A673 (cell line): ENCODE results near the gene ACIN1.

Source experiments
- CTCF ChIP-seq: fragments of 300-800, 200-600 bp; sonication (generic); conservative IDR thresholded peaks from 2 replicates; pipeline ENCODE4 v1.5.1; 2017; ENCODE audit warnings: low read depth, mild to moderate bottlenecking, antibody characterized with exemption, low read length, moderate library complexity, mixed read lengths
- EZH2 ChIP-seq: fragments of 200-600 bp; sonication (generic); IDR thresholded peaks from 2 replicates; pipeline ENCODE4 v1.6.1; 2017; ENCODE audit warnings: borderline replicate concordance, low read depth, mild to moderate bottlenecking, mixed read lengths, antibody characterized with exemption, low read length; ENCODE audit not compliant: poor library complexity, severe bottlenecking

- TF ChIP-seq CTCF (no peak), EZH2 (no peak)
Observed at GRCh38 chr14:23021434-23021833, 73.5 kb downstream of the ACIN1 start.
